Erythroblast (primary cell): ENCODE measurements around the gene KAT5.

Experiments used
- GATA1 ChIP-seq: IDR thresholded peaks from 2 replicates; pipeline ENCODE4 v1.6.1; 2011; ENCODE audit warnings: low read depth, mild to moderate bottlenecking, control low read depth, low read length, moderate library complexity
- POLR2A ChIP-seq: IDR thresholded peaks from 2 replicates; pipeline ENCODE4 v1.6.1; 2011; ENCODE audit warnings: mild to moderate bottlenecking, low read length

DNA sequence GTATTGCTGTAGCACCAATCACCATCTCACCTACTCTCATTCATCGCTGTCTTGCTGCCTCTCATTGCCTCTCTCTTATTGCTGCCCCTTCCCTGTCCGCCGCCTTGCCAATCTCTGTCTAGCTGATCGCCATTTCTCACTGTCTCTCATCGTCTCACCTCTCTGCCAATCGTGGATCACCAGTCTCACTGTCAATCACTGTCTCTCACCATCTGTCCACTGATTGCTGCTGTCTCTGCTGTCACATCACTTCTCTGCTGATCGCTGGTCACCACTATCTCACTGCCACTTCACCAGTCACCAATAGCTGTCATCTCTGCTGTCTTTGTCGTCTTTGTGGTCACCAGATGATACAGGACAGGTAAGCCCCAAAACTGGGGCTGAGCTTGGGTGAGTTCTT is 29.1 kb downstream of the KAT5 start:
- TF ChIP-seq POLR2A (no peak), GATA1 (no peak)
